ENCODE results near the gene TIMD4. TPM values are rescaled to one million over a fixed set of nuclear protein-coding genes. Genes with fewer than 3 reads are reported as not detected.

TIMD4 gene
- total and polyA plus RNA-seq, 2 experiments from 2014 or later = not detected

GRCh38 chr5:156896546-156896945 lies 66.5 kb downstream of the TIMD4 start:
- H3K27me3 Mint-ChIP-seq (ENCODE audit: insufficient read depth, low read depth, poor library complexity) = peaks cover 1% of the 10 kb centered on the region
- Histone ChIP-seq H3K27ac (ENCODE audit: low read depth) (no peak overlapping the region), H2AFZ (peak overlapping the region; percentile 61; the same call in 1 of the 2 replicates), H3K36me3 (ENCODE audit: insufficient read depth) (no peaks in the 10 kb centered on the region), H4K20me1 (replicated peaks; ENCODE audit: insufficient read depth) (no peaks in the 10 kb centered on the region), H3K79me2 (replicated peaks; ENCODE audit: insufficient read depth) (no peaks in the 10 kb centered on the region), H3K4me1 (ENCODE audit: insufficient read depth) (no peaks in the 10 kb centered on the region), H3K9me2 (ENCODE audit: insufficient read depth) (peaks cover 9% of the 10 kb centered on the region; the same call in 1 of the 2 replicates), H3F3A (replicated peaks; ENCODE audit: low read depth) (no peaks in the 10 kb centered on the region), H3K27me3 (ENCODE audit: insufficient read depth) (no peaks in the 10 kb centered on the region), H3K4me2 (no peak overlapping the region), H3K4me3 (no peak overlapping the region)
- H3K27ac Mint-ChIP-seq = no peak overlapping the region
- H3K4me1 Mint-ChIP-seq = peaks cover 10% of the 10 kb centered on the region; the same call in 2 of the 3 replicates
- no peaks in the 10 kb centered on the region for H3K9me3 Mint-ChIP-seq
- no peak for TF ChIP-seq STAT1 (IDR thresholded peaks at IDR 0.05; ENCODE audit: unreplicated experiment)
- TF ChIP-seq, protein P1, sequence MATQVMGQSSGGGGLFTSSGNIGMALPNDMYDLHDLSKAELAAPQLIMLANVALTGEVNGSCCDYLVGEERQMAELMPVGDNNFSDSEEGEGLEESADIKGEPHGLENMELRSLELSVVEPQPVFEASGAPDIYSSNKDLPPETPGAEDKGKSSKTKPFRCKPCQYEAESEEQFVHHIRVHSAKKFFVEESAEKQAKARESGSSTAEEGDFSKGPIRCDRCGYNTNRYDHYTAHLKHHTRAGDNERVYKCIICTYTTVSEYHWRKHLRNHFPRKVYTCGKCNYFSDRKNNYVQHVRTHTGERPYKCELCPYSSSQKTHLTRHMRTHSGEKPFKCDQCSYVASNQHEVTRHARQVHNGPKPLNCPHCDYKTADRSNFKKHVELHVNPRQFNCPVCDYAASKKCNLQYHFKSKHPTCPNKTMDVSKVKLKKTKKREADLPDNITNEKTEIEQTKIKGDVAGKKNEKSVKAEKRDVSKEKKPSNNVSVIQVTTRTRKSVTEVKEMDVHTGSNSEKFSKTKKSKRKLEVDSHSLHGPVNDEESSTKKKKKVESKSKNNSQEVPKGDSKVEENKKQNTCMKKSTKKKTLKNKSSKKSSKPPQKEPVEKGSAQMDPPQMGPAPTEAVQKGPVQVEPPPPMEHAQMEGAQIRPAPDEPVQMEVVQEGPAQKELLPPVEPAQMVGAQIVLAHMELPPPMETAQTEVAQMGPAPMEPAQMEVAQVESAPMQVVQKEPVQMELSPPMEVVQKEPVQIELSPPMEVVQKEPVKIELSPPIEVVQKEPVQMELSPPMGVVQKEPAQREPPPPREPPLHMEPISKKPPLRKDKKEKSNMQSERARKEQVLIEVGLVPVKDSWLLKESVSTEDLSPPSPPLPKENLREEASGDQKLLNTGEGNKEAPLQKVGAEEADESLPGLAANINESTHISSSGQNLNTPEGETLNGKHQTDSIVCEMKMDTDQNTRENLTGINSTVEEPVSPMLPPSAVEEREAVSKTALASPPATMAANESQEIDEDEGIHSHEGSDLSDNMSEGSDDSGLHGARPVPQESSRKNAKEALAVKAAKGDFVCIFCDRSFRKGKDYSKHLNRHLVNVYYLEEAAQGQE (IDR thresholded peaks at IDR 0.05; ENCODE audit: unreplicated experiment) = no peak
- TF ChIP-seq EZH2 (IDR thresholded peaks at IDR 0.05; ENCODE audit: low read depth, unreplicated experiment) = no peak
- no peak for TF ChIP-seq ZNF114 (CRISPR knock-in tag; IDR thresholded peaks at IDR 0.05)
- TF ChIP-seq POLR2AphosphoS5 (IDR thresholded peaks at IDR 0.05; ENCODE audit: low read depth) = no peak
- TF ChIP-seq JUNB (IDR thresholded peaks at IDR 0.05; ENCODE audit: unreplicated experiment) = no peak
- TF ChIP-seq EZH2phosphoT487 (IDR thresholded peaks at IDR 0.05; ENCODE audit: unreplicated experiment) = no peak
- TF ChIP-seq, protein P2, sequence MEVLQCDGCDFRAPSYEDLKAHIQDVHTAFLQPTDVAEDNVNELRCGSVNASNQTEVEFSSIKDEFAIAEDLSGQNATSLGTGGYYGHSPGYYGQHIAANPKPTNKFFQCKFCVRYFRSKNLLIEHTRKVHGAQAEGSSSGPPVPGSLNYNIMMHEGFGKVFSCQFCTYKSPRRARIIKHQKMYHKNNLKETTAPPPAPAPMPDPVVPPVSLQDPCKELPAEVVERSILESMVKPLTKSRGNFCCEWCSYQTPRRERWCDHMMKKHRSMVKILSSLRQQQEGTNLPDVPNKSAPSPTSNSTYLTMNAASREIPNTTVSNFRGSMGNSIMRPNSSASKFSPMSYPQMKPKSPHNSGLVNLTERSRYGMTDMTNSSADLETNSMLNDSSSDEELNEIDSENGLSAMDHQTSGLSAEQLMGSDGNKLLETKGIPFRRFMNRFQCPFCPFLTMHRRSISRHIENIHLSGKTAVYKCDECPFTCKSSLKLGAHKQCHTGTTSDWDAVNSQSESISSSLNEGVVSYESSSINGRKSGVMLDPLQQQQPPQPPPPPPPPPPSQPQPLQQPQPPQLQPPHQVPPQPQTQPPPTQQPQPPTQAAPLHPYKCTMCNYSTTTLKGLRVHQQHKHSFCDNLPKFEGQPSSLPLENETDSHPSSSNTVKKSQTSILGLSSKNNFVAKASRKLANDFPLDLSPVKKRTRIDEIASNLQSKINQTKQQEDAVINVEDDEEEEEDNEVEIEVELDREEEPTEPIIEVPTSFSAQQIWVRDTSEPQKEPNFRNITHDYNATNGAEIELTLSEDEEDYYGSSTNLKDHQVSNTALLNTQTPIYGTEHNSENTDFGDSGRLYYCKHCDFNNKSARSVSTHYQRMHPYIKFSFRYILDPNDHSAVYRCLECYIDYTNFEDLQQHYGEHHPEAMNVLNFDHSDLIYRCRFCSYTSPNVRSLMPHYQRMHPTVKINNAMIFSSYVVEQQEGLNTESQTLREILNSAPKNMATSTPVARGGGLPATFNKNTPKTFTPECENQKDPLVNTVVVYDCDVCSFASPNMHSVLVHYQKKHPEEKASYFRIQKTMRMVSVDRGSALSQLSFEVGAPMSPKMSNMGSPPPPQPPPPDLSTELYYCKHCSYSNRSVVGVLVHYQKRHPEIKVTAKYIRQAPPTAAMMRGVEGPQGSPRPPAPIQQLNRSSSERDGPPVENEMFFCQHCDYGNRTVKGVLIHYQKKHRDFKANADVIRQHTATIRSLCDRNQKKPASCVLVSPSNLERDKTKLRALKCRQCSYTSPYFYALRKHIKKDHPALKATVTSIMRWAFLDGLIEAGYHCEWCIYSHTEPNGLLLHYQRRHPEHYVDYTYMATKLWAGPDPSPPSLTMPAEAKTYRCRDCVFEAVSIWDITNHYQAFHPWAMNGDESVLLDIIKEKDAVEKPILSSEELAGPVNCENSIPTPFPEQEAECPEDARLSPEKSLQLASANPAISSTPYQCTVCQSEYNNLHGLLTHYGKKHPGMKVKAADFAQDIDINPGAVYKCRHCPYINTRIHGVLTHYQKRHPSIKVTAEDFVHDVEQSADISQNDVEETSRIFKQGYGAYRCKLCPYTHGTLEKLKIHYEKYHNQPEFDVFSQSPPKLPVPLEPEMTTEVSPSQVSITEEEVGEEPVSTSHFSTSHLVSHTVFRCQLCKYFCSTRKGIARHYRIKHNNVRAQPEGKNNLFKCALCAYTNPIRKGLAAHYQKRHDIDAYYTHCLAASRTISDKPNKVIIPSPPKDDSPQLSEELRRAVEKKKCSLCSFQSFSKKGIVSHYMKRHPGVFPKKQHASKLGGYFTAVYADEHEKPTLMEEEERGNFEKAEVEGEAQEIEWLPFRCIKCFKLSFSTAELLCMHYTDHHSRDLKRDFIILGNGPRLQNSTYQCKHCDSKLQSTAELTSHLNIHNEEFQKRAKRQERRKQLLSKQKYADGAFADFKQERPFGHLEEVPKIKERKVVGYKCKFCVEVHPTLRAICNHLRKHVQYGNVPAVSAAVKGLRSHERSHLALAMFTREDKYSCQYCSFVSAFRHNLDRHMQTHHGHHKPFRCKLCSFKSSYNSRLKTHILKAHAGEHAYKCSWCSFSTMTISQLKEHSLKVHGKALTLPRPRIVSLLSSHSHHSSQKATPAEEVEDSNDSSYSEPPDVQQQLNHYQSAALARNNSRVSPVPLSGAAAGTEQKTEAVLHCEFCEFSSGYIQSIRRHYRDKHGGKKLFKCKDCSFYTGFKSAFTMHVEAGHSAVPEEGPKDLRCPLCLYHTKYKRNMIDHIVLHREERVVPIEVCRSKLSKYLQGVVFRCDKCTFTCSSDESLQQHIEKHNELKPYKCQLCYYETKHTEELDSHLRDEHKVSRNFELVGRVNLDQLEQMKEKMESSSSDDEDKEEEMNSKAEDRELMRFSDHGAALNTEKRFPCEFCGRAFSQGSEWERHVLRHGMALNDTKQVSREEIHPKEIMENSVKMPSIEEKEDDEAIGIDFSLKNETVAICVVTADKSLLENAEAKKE (CRISPR knock-in tag; IDR thresholded peaks at IDR 0.05) = no peak
- TF ChIP-seq, protein P3, sequence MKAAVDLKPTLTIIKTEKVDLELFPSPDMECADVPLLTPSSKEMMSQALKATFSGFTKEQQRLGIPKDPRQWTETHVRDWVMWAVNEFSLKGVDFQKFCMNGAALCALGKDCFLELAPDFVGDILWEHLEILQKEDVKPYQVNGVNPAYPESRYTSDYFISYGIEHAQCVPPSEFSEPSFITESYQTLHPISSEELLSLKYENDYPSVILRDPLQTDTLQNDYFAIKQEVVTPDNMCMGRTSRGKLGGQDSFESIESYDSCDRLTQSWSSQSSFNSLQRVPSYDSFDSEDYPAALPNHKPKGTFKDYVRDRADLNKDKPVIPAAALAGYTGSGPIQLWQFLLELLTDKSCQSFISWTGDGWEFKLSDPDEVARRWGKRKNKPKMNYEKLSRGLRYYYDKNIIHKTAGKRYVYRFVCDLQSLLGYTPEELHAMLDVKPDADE (IDR thresholded peaks at IDR 0.05) = no peak
- no peak for TF ChIP-seq CREB1 (CRISPR knock-in tag; IDR thresholded peaks at IDR 0.05; ENCODE audit: low read depth)
- no peak for TF ChIP-seq NANOG (IDR thresholded peaks at IDR 0.05; ENCODE audit: borderline replicate concordance)
- TF ChIP-seq ZNF331 (CRISPR knock-in tag; IDR thresholded peaks at IDR 0.05; ENCODE audit: low read depth) = no peak
- no peak for TF ChIP-seq CTCF (conservative IDR thresholded peaks at IDR 0.05; ENCODE audit: low read depth in 2 of 2)
- no peak for ATAC-seq
- H3K4me3 Mint-ChIP-seq = no peak overlapping the region
- DNase-seq (ENCODE audit: low spot score) = no peak
- no peaks in the 10 kb centered on the region for H3K36me3 Mint-ChIP-seq (ENCODE audit: low read depth)
